Measurements from ENCODE around the gene USP6NL. TPM values are rescaled to one million over a fixed set of nuclear protein-coding genes. Genes with fewer than 3 reads are reported as not detected.

USP6NL gene
- total RNA-seq, 2 experiments from 2014 or later: 2.3 to 2.5 TPM

- no peaks in the 10 kb centered on the region for H3K27me3 Mint-ChIP-seq
- no peak overlapping the region for H3K27ac Mint-ChIP-seq
- intact Hi-C loops (cut with micrococcal nuclease): no loop called here
- DNase-seq (no peak), ATAC-seq (no peak)
- TF ChIP-seq CTCF (IDR thresholded peaks at IDR 0.05): no peak
- ChIA-PET CTCF (interaction anchor here (1.1 to 1.3 kb wide), 2 partner anchors 45 to 198 kb away, joined by 4 read pairs; no protein-coding TSS in a partner anchor), POLR2A (no interaction called here)
- peaks cover 3% of the 10 kb centered on the region for H3K4me1 Mint-ChIP-seq (ENCODE audit: low read depth)
- H3K36me3 Mint-ChIP-seq (ENCODE audit: low read depth): no peaks in the 10 kb centered on the region
- peaks cover 5% of the 10 kb centered on the region for H3K9me3 Mint-ChIP-seq
- no peak overlapping the region for H3K4me3 Mint-ChIP-seq
Observed at GRCh38 chr10:11560076-11560709, 51.3 kb downstream of the USP6NL start.

DNA sequence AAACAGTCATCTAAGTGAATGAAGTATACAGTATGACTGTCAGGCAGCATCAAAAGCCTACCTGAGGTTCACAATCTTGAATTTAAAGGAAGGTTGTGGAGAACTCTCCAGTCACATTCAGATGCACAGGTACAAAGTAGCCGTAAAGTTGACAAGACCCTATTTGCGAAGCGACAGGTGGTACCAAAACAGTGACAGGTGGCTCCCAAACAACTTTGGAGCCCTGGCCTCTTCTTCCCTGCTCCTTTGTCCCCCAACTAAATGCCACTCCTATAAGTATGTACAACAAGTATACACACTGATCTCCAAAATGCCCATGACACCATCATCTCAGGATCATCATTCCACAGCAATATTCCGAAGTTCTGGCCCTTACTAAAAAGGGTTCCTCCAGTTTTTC is 53.5 kb downstream of the USP6NL start:
- Mint-ChIP-seq H3K4me1 (ENCODE audit: low read depth) (peaks cover 17% of the 10 kb centered on the region), H3K9me3 (peaks cover 5% of the 10 kb centered on the region), H3K36me3 (ENCODE audit: low read depth) (no peaks in the 10 kb centered on the region), H3K27ac (no peak overlapping the region), H3K4me3 (no peak overlapping the region), H3K27me3 (no peaks in the 10 kb centered on the region)
- no peak for ATAC-seq
- no peak for DNase-seq
- no peak for TF ChIP-seq CTCF (IDR thresholded peaks at IDR 0.05)
- intact Hi-C loops (cut with micrococcal nuclease): no loop called here
- POLR2A ChIA-PET: no interaction called here
- CTCF ChIA-PET: interaction anchor here (0.9 kb wide), 1 partner anchor 9 kb away, joined by 3 read pairs; no protein-coding TSS in a partner anchor

GRCh38 chr10:11557513-11557912 is 53.9 kb downstream of the USP6NL start:
- ChIA-PET POLR2A (no interaction called here), CTCF (interaction anchor here (0.9 kb wide), 1 partner anchor 10 kb away, joined by 3 read pairs; no protein-coding TSS in a partner anchor)
- no peak for DNase-seq
- no peak overlapping the region for H3K27ac Mint-ChIP-seq
- H3K9me3 Mint-ChIP-seq: peaks cover 5% of the 10 kb centered on the region
- TF ChIP-seq CTCF (IDR thresholded peaks at IDR 0.05): no peak
- no peak for ATAC-seq
- intact Hi-C loops (cut with micrococcal nuclease): no loop called here
- no peaks in the 10 kb centered on the region for H3K36me3 Mint-ChIP-seq (ENCODE audit: low read depth)
- no peak overlapping the region for H3K4me3 Mint-ChIP-seq
- no peaks in the 10 kb centered on the region for H3K27me3 Mint-ChIP-seq
- peaks cover 22% of the 10 kb centered on the region for H3K4me1 Mint-ChIP-seq (ENCODE audit: low read depth)

DNA sequence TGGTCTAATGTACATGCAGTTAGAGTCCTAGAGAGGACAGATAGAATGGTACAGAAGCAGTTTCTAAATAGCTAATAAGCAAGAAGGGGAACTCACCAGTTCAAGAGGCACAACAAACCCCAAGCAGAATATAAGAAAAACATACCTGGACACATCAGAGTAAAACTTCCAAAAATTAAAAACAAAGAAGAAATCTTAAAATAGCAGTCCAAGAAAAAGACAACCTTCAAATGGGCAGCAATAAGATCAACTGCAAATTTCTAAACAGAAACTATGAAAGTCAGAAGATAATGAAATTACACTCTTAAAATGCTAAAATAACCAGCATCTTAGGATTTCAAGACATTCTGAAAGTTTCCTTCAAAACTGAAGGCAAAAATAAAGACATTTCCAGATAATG is 55.9 kb downstream of the USP6NL start:
- no peak overlapping the region for H3K4me3 Mint-ChIP-seq
- ATAC-seq (no peak), DNase-seq (no peak)
- no peaks in the 10 kb centered on the region for H3K27me3 Mint-ChIP-seq
- intact Hi-C loops (cut with micrococcal nuclease): no loop called here
- H3K36me3 Mint-ChIP-seq (ENCODE audit: low read depth): no peaks in the 10 kb centered on the region
- ChIA-PET CTCF (no interaction called here), POLR2A (no interaction called here)
- peaks cover 33% of the 10 kb centered on the region for H3K4me1 Mint-ChIP-seq (ENCODE audit: low read depth)
- H3K9me3 Mint-ChIP-seq: peaks cover 5% of the 10 kb centered on the region
- H3K27ac Mint-ChIP-seq: no peak overlapping the region
- TF ChIP-seq CTCF (IDR thresholded peaks at IDR 0.05): no peak

- DNase-seq (peak; percentile 45), ATAC-seq (peak; percentile 72)
- Mint-ChIP-seq H3K4me3 (no peak overlapping the region), H3K27me3 (no peaks in the 10 kb centered on the region), H3K9me3 (peaks cover 5% of the 10 kb centered on the region), H3K4me1 (ENCODE audit: low read depth) (peaks cover 33% of the 10 kb centered on the region), H3K27ac (peak overlapping the region; percentile 31), H3K36me3 (ENCODE audit: low read depth) (no peaks in the 10 kb centered on the region)
- POLR2A ChIA-PET: interaction anchor here (0.6 to 1.0 kb wide), 3 partner anchors 22 to 647 kb away, joined by 3 read pairs; no protein-coding TSS in a partner anchor
- intact Hi-C loops (cut with micrococcal nuclease): no loop called here
- CTCF ChIA-PET: interaction anchor here (0.6 to 1.5 kb wide), 5 partner anchors 16 to 572 kb away, joined by 3 to 5 read pairs (median 3); no protein-coding TSS in a partner anchor
- TF ChIP-seq CTCF (IDR thresholded peaks at IDR 0.05): no peak
Observed at GRCh38 chr10:11553773-11554381, 57.6 kb downstream of the USP6NL start.
